GM18907 (cell line): ENCODE results near the gene LYPD8.

Experiments used
- ATAC-seq: cut with Tn5 transposase; IDR thresholded peaks from one replicate; pipeline ENCODE4 v1.9.1; 2021; ENCODE audit warnings: mild to moderate bottlenecking, moderate library complexity; ENCODE audit not compliant: unreplicated experiment

LYPD8 gene

DNA sequence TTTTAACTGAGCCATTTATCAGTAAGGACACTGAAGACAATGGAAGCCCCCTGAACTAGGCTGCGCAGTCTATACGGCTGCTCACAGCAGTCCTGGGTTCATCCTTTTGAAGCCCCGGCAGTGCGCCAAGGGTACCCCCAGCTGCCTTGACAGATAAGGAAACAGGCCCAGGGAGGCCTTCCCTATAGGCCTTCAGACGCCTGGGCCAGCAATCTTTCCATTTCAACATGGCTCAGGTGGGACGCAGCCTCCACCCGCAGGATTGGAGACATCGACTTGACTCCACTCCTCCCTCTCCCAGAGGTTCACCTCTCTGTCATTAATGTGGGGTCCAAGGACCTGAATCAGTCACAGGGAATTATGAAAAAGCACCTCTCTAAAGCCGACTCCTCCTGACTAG lies 2.8 kb upstream of the LYPD8 start:
- ATAC-seq = no peak

DNA sequence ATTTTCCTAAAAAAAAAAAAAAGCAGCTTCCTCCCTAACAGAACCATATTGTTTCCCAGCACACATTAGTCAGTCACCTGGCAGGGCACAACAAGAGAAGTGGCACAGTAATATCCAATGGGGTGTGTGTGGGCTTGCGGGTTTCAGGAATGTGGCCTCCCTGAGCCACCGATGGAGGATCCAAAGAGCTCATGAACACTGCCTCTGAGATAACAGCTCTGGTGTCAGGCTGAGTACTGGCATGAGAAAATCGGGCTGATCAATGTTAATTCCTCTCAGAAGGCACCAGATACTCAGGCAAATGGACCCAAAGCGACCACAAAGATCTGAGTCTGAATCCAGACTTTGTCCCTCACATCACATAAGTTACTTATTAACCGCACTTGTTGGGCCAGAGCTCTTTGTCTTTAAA lies 2.2 kb upstream of the LYPD8 start:
- ATAC-seq = no peak

DNA sequence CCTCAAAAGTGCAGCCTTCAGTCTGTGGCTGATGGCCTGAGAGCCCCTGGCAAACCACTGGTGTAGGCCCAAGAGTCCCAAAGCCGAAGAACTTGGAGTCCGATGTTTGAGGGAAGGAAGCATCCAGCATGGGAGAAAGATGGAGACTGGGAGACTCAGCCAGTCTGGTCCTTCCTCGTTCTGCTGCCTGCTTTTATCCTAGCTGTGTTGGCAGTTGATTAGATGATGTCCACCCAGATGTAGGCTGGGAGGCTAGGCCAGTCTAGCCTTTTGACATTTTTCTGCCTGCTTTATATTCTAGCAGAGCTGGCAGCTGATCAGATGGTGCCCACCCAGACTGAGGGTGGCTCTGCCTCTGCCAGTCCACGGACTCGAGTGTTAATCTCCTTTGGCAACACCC lies 1.1 kb upstream of the LYPD8 start:
- ATAC-seq = no peak

- no peak for ATAC-seq
These were observed 592 bp upstream of the LYPD8 start for GRCh38 chr1:248756151-248756550.

GRCh38 chr1:248753708-248754280 lies 1.8 kb downstream of the LYPD8 start:
- ATAC-seq = no peak

- no peak for ATAC-seq
These were observed 2.4 kb downstream of the LYPD8 start for GRCh38 chr1:248753029-248753594.

GRCh38 chr1:248752161-248753028 lies 3.2 kb downstream of the LYPD8 start:
- no peak for ATAC-seq

DNA sequence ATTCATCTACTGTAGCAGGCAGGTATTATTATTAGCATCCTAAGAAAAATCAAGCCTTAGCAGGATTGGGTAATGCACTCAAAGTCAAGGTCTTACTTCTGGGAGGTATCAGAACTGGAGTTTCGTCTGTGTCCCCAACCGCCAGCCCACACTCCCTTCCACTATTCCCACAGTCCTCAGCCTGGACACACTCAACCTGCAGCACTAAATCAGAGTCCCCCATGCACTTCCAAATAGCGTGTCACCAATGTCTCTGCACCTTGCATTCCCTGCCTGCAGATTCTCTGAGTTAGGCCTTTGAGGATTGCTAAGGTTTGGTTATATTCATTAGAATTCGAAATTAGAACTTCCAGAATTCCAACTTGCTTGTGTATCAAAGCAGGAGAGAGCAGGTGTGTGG lies 3.9 kb downstream of the LYPD8 start:
- no peak for ATAC-seq

GRCh38 chr1:248751142-248751541 lies 4.4 kb downstream of the LYPD8 start:
- ATAC-seq = no peak

- ATAC-seq = no peak
These were observed 5.1 kb downstream of the LYPD8 start for GRCh38 chr1:248750496-248750895.

GRCh38 chr1:248748211-248748610 lies 7.3 kb downstream of the LYPD8 start:
- ATAC-seq = no peak

GRCh38 chr1:248740876-248741275 lies 14.7 kb downstream of the LYPD8 start:
- ATAC-seq = no peak

DNA sequence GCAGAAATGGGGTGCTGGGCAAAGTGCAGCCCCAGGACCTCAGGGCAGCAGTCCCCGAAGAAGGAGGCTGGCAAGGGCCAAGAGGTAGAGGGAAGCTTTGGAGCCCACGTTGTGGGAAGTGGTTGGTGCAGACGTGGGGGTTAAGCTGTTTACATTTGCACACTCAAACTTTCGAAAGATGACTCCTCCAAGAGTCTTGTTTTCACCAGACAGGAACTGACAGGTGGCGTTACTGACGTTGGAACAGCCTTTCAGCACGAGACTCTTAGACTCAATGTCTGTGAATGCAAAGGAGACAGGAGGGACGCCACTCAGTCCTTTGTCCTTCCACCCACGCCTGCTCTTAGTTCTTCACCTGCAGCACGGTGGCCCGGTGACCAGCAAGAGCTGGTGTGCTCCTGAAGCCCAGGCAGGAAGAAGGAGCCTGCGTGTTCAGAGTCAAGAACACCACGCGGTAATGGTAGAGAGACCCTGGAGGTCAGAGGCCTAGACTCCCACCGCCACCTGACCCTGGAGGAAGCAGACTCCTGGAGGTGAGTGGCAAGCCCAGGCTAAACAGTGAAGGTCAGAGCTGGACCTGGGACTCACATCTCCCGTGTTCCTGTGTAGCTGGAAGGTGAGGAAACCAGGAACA lies 15.9 kb downstream of the LYPD8 start:
- no peak for ATAC-seq

GRCh38 chr1:248737457-248737856 lies 18.1 kb downstream of the LYPD8 start:
- no peak for ATAC-seq

DNA sequence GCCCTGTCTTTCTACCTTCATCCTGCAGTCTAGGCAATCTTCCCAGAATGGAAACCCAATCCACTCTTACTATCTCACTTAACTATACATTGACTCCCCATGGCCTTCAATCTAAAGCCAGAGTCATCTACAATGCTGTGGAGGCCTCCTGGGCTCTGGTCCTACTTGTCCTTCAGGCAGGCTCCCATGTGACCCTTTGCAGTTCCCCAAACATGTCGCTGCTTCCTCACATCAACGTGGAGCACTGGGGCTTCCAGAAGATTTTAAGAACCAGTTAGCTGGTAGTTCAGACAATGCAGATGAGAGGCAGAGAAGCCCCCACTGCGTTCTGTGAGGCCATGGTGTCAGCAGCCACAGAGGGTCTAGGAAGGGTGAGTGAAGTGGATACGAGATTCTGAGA lies 18.6 kb downstream of the LYPD8 start:
- ATAC-seq = no peak

DNA sequence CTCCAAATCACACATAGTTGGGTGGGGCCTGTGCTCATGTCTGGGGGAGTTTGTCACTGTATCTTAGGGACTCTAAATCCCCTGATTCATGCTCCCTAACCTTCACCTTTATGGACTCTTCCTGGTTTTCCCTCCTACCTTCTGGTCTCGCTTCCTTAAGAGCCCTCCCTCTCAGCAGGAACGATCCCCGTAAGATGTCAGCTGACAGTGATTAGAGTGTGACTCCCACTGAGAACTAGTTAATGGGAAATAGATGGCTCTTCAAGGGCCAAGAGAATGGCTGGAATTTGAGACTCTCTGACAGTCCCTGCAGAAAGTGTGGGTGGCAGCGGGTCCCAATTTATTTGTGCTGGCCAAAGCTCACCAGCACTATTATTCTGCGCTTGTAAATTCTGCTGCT lies 22.0 kb downstream of the LYPD8 start:
- no peak for ATAC-seq

- ATAC-seq = no peak
These were observed 24.8 kb downstream of the LYPD8 start for GRCh38 chr1:248730507-248731335.

GRCh38 chr1:248714248-248714647 lies 41.3 kb downstream of the LYPD8 start:
- no peak for ATAC-seq

GRCh38 chr1:248710305-248710900 lies 45.2 kb downstream of the LYPD8 start:
- no peak for ATAC-seq

DNA sequence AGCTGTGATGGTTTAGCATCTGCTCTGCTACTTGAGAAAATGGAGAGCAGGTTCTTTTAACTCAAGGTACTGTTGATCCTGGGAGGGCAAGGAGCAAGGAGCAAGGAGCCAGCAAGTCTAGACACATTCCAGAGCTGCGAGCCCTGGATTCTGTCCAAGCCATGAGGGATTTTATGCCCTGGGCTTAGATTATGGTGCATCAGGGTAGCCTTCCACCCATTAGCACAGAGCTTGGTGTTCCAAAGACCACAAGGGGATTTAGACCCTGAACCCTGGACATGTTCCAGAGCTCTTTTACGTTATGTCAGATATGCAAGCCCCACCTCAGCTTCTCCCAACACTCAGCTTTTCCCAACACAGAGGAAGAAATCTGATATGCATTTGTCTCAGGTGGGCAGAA lies 51.0 kb downstream of the LYPD8 start:
- no peak for ATAC-seq

DNA sequence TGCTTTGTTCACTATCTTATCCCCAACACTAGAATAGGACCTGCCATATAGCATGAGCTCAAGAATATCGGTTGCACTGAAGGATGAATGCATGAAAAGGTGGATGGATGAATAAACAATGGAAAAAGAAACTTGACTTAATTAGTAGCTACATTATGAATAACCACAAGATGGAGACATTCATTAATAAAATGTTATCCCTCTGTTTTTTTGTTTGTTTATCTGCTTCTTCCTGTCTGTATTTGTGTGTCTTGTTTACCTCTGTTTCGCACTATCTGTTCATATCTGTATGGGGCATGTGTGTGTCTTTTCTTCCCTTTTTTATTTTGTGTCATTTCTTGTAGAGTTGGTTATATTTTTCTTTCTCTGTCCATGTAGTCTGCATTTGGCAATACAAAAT lies 51.9 kb downstream of the LYPD8 start:
- no peak for ATAC-seq
